Ascending aorta (tissue), 2 donors: Measurements from ENCODE around the gene ANKRD27. TPM values are rescaled to one million over a fixed set of nuclear protein-coding genes. Genes with fewer than 3 reads are reported as not detected.
A peak's percentile ranks its signal among the peaks of the same experiment; 100 is the strongest.

Source experiments
- DNase-seq, 2 donors: peaks; one replicate each; pipeline ENCODE4 v3.0.0-alpha.2; 2019; ENCODE audit warnings: low spot score in 2 of 2
- H3K27ac ChIP-seq, 2 donors: fragments of 200-600 bp; sonication (generic); one replicate each; pipeline ENCODE4 v1.5.1; 2016 to 2017; ENCODE audit warnings: mild to moderate bottlenecking in 1 of 2
- H3K27me3 ChIP-seq: fragments of 200-600 bp; sonication (generic); one replicate; pipeline ENCODE4 v1.5.1; 2017
- H3K36me3 ChIP-seq, 2 donors: fragments of 200-600 bp; sonication (generic); one replicate each; pipeline ENCODE4 v1.5.1; 2016
- H3K4me1 ChIP-seq, 2 donors: fragments of 200-600 bp; sonication (generic); one replicate each; pipeline ENCODE4 v1.5.1; 2016 to 2017; ENCODE audit warnings: mild to moderate bottlenecking in 1 of 2
- H3K4me3 ChIP-seq, 2 donors: fragments of 200-600 bp; sonication (generic); one replicate each; pipeline ENCODE4 v1.5.1; 2016 to 2017; ENCODE audit warnings: mild to moderate bottlenecking in 1 of 2
- H3K9me3 ChIP-seq, 2 donors: fragments of 200-600 bp; sonication (generic); one replicate each; pipeline ENCODE4 v1.5.1; 2016
- intact Hi-C: fragments of 100-400 bp; cut with DNase I; formaldehyde crosslinking; loops from one replicate; pipeline ENCODE4 v1.15.1; 2023
- total RNA-seq: library from RNA; depleted of rRNA; stranded (reverse); fragments of >200 nt; gene quantifications from one replicate; pipeline ENCODE4 v1.1.0, GENCODE V29; 2016
- TF ChIP-seq, protein P1 (sequence below), 3 experiments: fragments of 200-600 bp in 2 of 3; fragments of 450-650 bp in 1 of 3; sonication (generic) in 2 of 3; IDR thresholded peaks; one replicate each; pipeline ENCODE4 v1.5.1; 2016 to 2019; ENCODE audit warnings: antibody characterized with exemption in 3 of 3, mild to moderate bottlenecking in 1 of 3, moderate library complexity in 1 of 3

Gene ANKRD27
- total RNA-seq, 1 donor from 2014 or later: 17.3 TPM

GRCh38 chr19:32676895-32677359 is 1.9 kb upstream of the ANKRD27 start:
- Histone ChIP-seq H3K4me3 (peak overlapping the region in 1 of 2 donors; percentile 98), H3K4me1 (peaks cover 10 to 18% of the 10 kb centered on the region in 2 donors), H3K27me3 (peaks cover 10% of the 10 kb centered on the region), H3K36me3 (no peaks in the 10 kb centered on the region), H3K27ac (no peak overlapping the region), H3K9me3 (no peaks in the 10 kb centered on the region)
- TF ChIP-seq, protein P1, sequence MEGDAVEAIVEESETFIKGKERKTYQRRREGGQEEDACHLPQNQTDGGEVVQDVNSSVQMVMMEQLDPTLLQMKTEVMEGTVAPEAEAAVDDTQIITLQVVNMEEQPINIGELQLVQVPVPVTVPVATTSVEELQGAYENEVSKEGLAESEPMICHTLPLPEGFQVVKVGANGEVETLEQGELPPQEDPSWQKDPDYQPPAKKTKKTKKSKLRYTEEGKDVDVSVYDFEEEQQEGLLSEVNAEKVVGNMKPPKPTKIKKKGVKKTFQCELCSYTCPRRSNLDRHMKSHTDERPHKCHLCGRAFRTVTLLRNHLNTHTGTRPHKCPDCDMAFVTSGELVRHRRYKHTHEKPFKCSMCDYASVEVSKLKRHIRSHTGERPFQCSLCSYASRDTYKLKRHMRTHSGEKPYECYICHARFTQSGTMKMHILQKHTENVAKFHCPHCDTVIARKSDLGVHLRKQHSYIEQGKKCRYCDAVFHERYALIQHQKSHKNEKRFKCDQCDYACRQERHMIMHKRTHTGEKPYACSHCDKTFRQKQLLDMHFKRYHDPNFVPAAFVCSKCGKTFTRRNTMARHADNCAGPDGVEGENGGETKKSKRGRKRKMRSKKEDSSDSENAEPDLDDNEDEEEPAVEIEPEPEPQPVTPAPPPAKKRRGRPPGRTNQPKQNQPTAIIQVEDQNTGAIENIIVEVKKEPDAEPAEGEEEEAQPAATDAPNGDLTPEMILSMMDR (IDR thresholded peaks at IDR 0.05): no peak
- intact Hi-C loops: loop anchor here (5.0 to 10.0 kb wide), 5 partner anchors 270 to 848 kb away; partner anchors contain the start of genes CEP89, DPY19L3, FAAP24 and PEPD
- no peak for DNase-seq

DNA sequence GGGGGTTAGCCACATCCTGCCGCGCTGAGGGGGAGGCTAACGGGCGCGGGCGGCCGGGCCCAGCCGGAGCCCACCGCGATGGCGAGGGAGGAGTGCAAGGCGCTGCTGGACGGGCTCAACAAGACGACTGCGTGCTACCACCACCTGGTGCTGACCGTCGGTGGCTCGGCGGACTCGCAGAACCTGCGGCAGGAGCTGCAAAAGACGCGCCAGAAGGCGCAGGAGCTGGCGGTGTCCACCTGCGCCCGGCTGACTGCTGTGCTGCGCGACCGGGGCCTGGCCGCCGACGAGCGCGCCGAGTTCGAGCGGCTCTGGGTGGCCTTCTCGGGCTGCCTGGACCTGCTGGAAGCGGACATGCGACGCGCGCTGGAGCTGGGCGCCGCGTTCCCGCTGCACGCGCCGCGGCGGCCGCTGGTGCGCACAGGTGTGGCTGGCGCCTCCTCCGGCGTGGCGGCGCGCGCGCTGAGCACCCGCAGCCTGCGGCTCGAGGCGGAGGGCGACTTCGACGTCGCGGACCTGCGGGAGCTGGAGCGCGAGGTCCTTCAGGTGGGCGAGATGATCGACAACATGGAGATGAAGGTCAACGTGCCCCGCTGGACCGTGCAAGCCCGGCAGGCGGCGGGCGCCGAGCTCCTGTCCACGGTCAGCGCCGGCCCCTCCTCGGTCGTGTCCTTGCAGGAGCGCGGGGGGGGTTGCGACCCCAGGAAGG is 1.4 kb upstream of the ANKRD27 start:
- no peak overlapping the region for H3K27ac ChIP-seq
- peak overlapping the region; percentile 93 to 98 for H3K4me3 ChIP-seq
- H3K9me3 ChIP-seq: no peaks in the 10 kb centered on the region
- peaks cover 10% of the 10 kb centered on the region for H3K27me3 ChIP-seq
- DNase-seq: no peak
- intact Hi-C loops: loop anchor here (5.0 to 10.0 kb wide), 5 partner anchors 269 to 848 kb away; partner anchors contain the start of genes CEP89, DPY19L3, FAAP24 and PEPD
- H3K4me1 ChIP-seq: peaks cover 10 to 18% of the 10 kb centered on the region in 2 donors
- TF ChIP-seq, protein P1 (IDR thresholded peaks at IDR 0.05): no peak
- no peaks in the 10 kb centered on the region for H3K36me3 ChIP-seq

DNA sequence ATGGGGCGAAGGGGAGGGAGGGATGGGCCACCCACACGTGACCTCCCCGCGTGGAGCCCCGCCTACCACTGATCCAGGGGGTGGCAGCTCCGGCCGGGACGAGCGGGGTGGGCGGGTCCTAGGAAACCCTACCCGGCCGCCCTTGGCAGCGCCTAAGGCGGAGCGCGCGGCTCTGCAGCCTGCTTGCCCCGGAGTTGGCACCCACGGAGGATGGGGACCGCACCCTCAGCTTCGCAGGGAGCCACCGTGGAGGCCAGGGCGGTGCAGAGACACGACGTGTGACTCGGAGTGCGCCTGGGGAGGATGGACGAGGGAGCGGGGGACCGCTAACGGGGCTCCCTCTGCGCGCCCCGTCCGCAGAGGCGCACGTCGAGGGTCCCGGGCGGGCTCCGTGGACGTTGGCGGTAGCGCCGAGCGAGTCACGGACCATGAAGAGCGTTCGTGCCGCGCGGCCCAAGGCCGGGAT is 773 bp upstream of the ANKRD27 start, which contains the start of gene RGS9BP:
Gene RGS9BP, plus strand, starts transcription at position 129 of the 466 bp plus-strand sequence. CDS start 416 bp downstream, outside the sequence.
- peak; percentile 16 to 89 for DNase-seq
- H3K4me1 ChIP-seq: peaks cover 10 to 18% of the 10 kb centered on the region in 2 donors
- peaks cover 10% of the 10 kb centered on the region for H3K27me3 ChIP-seq
- H3K4me3 ChIP-seq: peak within 1 kb of the TSS; percentile 93 to 98
- peak within 1 kb of the TSS; percentile 61 to 72 for H3K27ac ChIP-seq
- intact Hi-C loops: loop anchor here (1.0 to 10.0 kb wide), 7 partner anchors 16 to 849 kb away; partner anchors contain the start of genes CEP89, DPY19L3, FAAP24 and NUDT19
- no peaks in the 10 kb centered on the region for H3K9me3 ChIP-seq
- no peaks in the 10 kb centered on the region for H3K36me3 ChIP-seq
- TF ChIP-seq, protein P1 (IDR thresholded peaks at IDR 0.05): no peak

DNA sequence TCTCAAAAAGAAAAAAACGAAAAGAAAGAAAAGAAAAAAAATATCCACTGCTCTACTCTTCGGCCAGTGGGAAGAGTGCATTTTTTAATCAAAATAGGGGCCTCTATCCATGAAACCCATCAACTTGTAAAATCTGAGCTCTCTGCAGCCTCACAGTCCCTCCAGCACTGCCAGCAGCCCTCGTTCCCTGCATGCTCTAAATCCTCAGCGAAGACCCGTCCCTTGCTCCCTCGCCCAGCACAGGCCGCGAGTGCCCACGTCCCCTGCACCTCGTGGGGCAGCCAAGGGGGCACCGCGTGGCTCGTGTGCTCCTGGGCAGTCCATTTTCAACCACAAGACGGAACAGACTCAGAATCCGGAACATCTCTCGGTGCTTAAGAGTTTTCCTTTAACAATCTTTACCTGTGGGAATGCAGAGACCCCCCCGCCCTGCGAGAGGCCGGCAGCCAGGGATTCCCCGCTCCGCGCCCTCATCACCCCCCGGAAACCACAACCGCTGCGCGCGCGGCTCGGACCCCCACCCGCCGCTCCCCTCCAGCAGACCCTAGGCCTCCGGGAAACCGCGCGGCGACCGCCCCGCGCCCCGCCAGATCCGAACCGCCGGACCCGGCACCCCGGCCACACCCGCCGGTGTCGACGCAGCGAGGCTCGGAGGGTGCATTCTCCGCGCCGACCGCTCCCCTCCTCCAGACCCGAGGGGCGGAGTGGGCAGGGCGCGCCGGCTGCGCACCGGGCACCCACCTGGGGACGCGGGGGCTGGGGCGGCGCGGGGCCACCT is 638 bp downstream of the ANKRD27 start:
- TF ChIP-seq, protein P1 (IDR thresholded peaks at IDR 0.05): no peak
- no peaks in the 10 kb centered on the region for H3K9me3 ChIP-seq
- intact Hi-C loops: loop anchor here (5.0 to 10.0 kb wide), 2 partner anchors 77 to 850 kb away; partner anchors contain the start of gene PEPD
- H3K36me3 ChIP-seq: peaks cover 0 to 2% of the 10 kb centered on the region in 2 donors
- peak overlapping the region; percentile 93 to 98 for H3K4me3 ChIP-seq
- H3K27me3 ChIP-seq: peaks cover 10% of the 10 kb centered on the region
- H3K4me1 ChIP-seq: peaks cover 10 to 18% of the 10 kb centered on the region in 2 donors
- peak overlapping the region; percentile 61 to 72 for H3K27ac ChIP-seq
- DNase-seq: no peak

DNA sequence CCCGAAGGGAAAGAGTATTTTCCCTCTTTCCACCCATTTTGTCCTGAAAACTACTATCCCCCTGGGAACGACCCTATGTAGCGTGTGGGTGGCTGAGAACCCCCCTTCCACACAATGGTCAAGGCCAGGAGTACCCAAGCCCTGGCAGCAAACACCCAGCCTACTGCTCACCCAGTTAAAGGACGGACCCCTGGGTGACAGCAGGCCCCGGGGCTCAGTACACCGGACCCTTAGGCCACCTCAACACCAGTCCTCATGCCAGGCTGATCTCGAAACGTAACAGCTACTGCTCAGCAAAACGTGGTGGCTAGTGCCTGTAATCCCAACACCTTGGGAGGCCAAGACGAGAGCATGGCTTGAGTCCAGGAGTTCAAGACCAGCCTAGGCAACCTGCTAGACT is 1.4 kb downstream of the ANKRD27 start:
- Histone ChIP-seq H3K27me3 (peaks cover 10% of the 10 kb centered on the region), H3K36me3 (peaks cover 0 to 6% of the 10 kb centered on the region in 2 donors), H3K4me3 (peak overlapping the region; percentile 93 to 98), H3K9me3 (no peaks in the 10 kb centered on the region), H3K27ac (no peak overlapping the region), H3K4me1 (peaks cover 10 to 18% of the 10 kb centered on the region in 2 donors)
- intact Hi-C loops: loop anchor here (5.0 to 10.0 kb wide), 2 partner anchors 76 to 851 kb away; partner anchors contain the start of gene PEPD
- DNase-seq: no peak
- TF ChIP-seq, protein P1 (IDR thresholded peaks at IDR 0.05): no peak
